ENCODE data around the gene RBM43.

Gene RBM43

DNA sequence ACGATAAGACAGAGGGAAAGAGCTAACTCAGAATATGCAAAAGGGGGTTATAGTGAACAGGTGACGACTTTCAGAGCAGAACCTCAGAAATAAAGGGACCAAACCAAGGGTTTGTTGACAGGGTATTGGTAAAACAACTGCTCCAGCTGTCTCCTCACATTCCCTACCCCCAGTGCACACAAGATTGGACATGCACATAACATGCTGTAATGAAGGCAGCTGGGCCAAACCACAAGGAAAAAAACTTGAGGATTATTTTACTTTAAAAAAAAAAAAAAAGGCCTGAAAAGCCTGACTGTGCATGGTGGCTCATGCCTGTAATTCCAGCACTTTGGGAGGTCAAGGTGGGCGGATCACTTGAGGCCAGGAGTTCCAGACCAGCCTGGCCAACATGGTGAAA lies 3.5 kb downstream of the RBM43 start:
- no peak overlapping the region for H3K4me3 ChIP-seq (ENCODE audit: low read depth, low read length)
- TF ChIP-seq, protein P1, sequence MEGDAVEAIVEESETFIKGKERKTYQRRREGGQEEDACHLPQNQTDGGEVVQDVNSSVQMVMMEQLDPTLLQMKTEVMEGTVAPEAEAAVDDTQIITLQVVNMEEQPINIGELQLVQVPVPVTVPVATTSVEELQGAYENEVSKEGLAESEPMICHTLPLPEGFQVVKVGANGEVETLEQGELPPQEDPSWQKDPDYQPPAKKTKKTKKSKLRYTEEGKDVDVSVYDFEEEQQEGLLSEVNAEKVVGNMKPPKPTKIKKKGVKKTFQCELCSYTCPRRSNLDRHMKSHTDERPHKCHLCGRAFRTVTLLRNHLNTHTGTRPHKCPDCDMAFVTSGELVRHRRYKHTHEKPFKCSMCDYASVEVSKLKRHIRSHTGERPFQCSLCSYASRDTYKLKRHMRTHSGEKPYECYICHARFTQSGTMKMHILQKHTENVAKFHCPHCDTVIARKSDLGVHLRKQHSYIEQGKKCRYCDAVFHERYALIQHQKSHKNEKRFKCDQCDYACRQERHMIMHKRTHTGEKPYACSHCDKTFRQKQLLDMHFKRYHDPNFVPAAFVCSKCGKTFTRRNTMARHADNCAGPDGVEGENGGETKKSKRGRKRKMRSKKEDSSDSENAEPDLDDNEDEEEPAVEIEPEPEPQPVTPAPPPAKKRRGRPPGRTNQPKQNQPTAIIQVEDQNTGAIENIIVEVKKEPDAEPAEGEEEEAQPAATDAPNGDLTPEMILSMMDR (IDR thresholded peaks at IDR 0.05; ENCODE audit: low read depth, low read length), result no peak

DNA sequence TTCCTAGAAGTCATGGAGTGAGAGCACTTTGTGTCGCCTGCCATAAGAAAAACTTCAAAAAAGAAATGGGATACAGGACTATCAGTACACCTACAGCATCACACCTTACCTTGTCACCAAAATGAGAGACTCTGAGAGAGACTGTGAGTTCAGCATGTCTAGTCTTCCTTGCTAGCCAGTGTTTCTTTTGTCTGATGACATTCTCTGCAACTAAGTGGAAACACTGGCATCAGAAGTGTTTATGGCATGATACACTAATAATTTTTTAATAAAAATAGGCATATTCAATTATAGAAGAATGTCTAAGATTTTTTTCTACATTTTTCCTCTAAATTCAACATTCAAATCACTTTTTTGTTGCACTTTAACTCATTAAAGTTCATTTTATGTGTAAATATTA lies 9.0 kb downstream of the RBM43 start:
- H3K4me3 ChIP-seq (ENCODE audit: low read depth, low read length), result no peak overlapping the region
- TF ChIP-seq, protein P1 (IDR thresholded peaks at IDR 0.05; ENCODE audit: low read depth, low read length), result no peak

DNA sequence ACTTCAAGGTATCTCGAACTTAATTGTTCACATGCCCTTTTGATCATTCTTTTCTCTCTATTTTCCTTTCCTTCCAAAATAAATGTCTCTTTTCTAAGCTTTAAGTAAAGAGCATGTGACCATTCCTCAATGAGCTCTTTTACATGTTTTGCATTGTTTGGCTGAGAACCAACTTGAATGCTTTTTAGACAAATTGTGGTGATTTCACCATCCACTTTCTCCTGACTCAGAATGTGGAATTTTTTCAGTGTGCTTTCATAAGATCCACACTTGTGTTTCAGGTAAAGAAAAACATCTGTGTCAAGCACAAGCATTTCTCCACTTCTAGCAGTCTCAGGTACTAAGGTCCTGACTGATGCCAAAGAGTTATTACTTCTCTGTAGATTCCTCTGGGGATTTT lies 10.7 kb downstream of the RBM43 start:
- TF ChIP-seq, protein P1 (IDR thresholded peaks at IDR 0.05; ENCODE audit: low read depth, low read length), result no peak
- H3K4me3 ChIP-seq (ENCODE audit: low read depth, low read length), result no peak overlapping the region

DNA sequence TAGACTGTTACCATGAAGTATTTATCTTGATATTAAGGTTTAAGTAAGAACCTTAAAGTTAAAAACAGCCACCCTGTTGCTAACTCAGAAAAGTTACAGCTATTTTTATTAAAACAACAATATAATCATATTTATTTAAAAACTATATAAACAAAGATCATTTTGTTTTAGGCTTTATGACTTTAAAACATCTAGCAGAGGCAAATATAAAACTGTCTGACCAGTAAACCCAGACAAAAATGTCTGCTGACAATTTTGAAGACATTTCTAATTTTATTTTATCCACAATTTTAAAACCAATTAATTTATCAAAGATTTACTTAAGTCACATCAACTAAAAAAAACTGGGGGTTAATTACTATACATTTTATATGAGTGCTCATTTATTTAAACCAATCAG lies 14.2 kb downstream of the RBM43 start:
- TF ChIP-seq, protein P1 (IDR thresholded peaks at IDR 0.05; ENCODE audit: low read depth, low read length), result no peak
- no peak overlapping the region for H3K4me3 ChIP-seq (ENCODE audit: low read depth, low read length)

DNA sequence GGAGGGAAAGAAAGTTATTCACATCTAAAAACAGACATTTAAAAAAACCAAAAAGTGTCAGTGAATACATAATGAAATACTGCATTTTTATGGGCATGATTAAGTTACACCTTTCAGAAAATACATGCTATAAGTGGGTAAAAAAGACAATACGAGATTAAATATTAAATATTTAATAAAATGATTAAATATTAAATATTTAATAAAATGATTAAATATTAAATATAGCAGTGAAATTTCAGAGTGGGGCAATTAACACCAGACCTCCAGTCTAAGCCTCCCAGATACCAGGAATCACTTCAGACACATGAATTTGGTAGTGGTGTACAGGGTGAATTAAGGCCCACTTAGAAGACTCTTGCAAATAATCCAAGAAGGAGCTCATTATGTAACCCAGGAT lies 15.5 kb downstream of the RBM43 start:
- H3K4me3 ChIP-seq (ENCODE audit: low read depth, low read length), result no peak overlapping the region
- TF ChIP-seq, protein P1 (IDR thresholded peaks at IDR 0.05; ENCODE audit: low read depth, low read length), result no peak

DNA sequence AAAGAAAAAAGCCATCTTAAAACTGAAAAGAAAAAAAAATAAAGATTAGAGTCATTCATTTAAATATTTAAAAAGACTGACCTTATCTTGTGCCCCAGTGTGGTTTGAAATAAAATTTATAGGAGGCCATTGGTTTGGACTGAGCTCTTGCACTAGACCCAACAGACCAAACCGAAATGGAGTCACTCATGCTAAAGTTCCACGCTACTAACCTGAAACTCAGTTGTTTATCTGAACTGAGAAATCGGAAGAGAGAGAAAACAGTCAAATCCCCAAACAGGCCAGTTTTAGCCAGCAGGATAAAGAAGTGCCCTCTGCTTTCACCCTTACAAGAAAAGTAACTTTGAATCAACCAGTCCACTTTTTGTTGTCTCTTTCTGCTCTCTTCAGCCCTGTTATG lies 18.2 kb downstream of the RBM43 start:
- H3K4me3 ChIP-seq (ENCODE audit: low read depth, low read length), result no peak overlapping the region
- TF ChIP-seq, protein P1 (IDR thresholded peaks at IDR 0.05; ENCODE audit: low read depth, low read length), result no peak

DNA sequence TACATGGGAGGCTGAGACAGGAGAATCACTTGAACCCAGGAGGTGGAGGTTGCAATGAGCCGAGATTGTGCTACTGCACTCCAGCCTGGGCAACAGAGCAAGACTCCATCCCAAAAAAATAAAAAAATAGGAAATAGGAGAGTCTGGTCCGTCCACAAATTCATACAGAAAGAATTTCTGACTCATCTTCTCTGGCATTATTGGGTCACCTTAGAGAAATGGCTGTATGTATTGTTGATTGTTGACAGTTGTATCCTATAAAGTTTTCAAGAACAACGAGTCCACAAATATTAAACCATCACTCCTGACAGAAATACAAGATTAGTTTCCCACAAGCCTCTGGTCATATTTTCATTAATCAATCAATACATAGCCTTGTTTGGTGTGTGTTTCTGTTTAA lies 20.4 kb downstream of the RBM43 start:
- TF ChIP-seq, protein P1 (IDR thresholded peaks at IDR 0.05; ENCODE audit: low read depth, low read length), result no peak

More for the DNA sequence above, 20.4 kb downstream of the RBM43 start:
- H3K4me3 ChIP-seq (ENCODE audit: low read depth, low read length), result no peak overlapping the region

Measured in WI38 (cell line).